ENCODE data around the gene NUP35.

NUP35 gene

GRCh38 chr2:183124222-183124956 is at the start of gene NUP35:
Gene NUP35 (plus strand): TSS chr2:183124443. CDS start chr2:183124458, 15 bp downstream.
- DNase-seq (ENCODE audit: low read depth in 1 of 2, low spot score in 1 of 2) = peak; percentile 73 to 74

GRCh38 chr2:183078163-183078463 is 46.1 kb upstream of the NUP35 start:
- DNase-seq (ENCODE audit: low read depth in 1 of 2, low spot score in 1 of 2) = no peak

- peak; percentile 51 to 64 for DNase-seq (ENCODE audit: low read depth in 1 of 2, low spot score in 1 of 2)
Measured at GRCh38 chr2:183078464-183079138, 45.6 kb upstream of the NUP35 start, which contains the start of gene DUSP19. Gene DUSP19 (plus strand): TSS chr2:183078747. CDS start chr2:183078934, 187 bp downstream.

- no peak for DNase-seq (ENCODE audit: low read depth in 1 of 2, low spot score in 1 of 2)
Measured at GRCh38 chr2:183079139-183079775, 45.0 kb upstream of the NUP35 start.

GRCh38 chr2:183081911-183082310 is 42.3 kb upstream of the NUP35 start:
- no peak for DNase-seq (ENCODE audit: low read depth in 1 of 2, low spot score in 1 of 2)

- no peak for DNase-seq (ENCODE audit: low read depth in 1 of 2, low spot score in 1 of 2)
Measured at GRCh38 chr2:183088061-183088460, 36.2 kb upstream of the NUP35 start.

- DNase-seq (ENCODE audit: low read depth in 1 of 2, low spot score in 1 of 2) = no peak
Measured at GRCh38 chr2:183089192-183089851, 34.9 kb upstream of the NUP35 start.

GRCh38 chr2:183091318-183091953 is 32.8 kb upstream of the NUP35 start:
- no peak for DNase-seq (ENCODE audit: low read depth in 1 of 2, low spot score in 1 of 2)

GRCh38 chr2:183091954-183092345 is 32.3 kb upstream of the NUP35 start:
- no peak for DNase-seq (ENCODE audit: low read depth in 1 of 2, low spot score in 1 of 2)

GRCh38 chr2:183093857-183094657 is 30.2 kb upstream of the NUP35 start:
- DNase-seq (ENCODE audit: low read depth in 1 of 2, low spot score in 1 of 2) = no peak

- DNase-seq (ENCODE audit: low read depth in 1 of 2, low spot score in 1 of 2) = no peak
Measured at GRCh38 chr2:183105402-183106134, 18.7 kb upstream of the NUP35 start.

GRCh38 chr2:183112577-183112976 is 11.7 kb upstream of the NUP35 start:
- DNase-seq (ENCODE audit: low read depth in 1 of 2, low spot score in 1 of 2) = no peak

- DNase-seq (ENCODE audit: low read depth in 1 of 2, low spot score in 1 of 2) = no peak
Measured at GRCh38 chr2:183113630-183114029, 10.6 kb upstream of the NUP35 start.

GRCh38 chr2:183117226-183117625 is 7.0 kb upstream of the NUP35 start:
- DNase-seq (ENCODE audit: low read depth in 1 of 2, low spot score in 1 of 2) = no peak

- DNase-seq (ENCODE audit: low read depth in 1 of 2, low spot score in 1 of 2) = no peak
Measured at GRCh38 chr2:183123117-183123958, 905 bp upstream of the NUP35 start.

- DNase-seq (ENCODE audit: low read depth in 1 of 2, low spot score in 1 of 2) = no peak
Measured at GRCh38 chr2:183123959-183124221, 353 bp upstream of the NUP35 start.

GRCh38 chr2:183124957-183125255 is 663 bp downstream of the NUP35 start:
- DNase-seq (ENCODE audit: low read depth in 1 of 2, low spot score in 1 of 2) = no peak

GRCh38 chr2:183125659-183126341 is 1.6 kb downstream of the NUP35 start:
- DNase-seq (ENCODE audit: low read depth in 1 of 2, low spot score in 1 of 2) = no peak

- DNase-seq (ENCODE audit: low read depth in 1 of 2, low spot score in 1 of 2) = no peak
Measured at GRCh38 chr2:183126635-183127034, 2.4 kb downstream of the NUP35 start.

All from activated T-helper 1 cell treated with anti-CD3 and anti-CD28 coated beads, Interleukin-2, amount 50 U/mL, for 16 hours (primary cell).